T-helper 1 cell (primary cell): ENCODE data around the gene JAM3.
A peak's percentile ranks its signal among the peaks of the same experiment; 100 is the strongest.

ENCODE experiments used
- DNase-seq, 5 donors: peaks; one replicate each; pipeline ENCODE4 v3.0.0-alpha.2; 2012 to 2020
- total RNA-seq, 4 donors: gene quantifications; one replicate each; lab custom pipeline; 2026; lab: John Stamatoyannopoulos, UW

JAM3 gene
- total RNA-seq: 4.0 to 28.7 (median 11.7) reads per million in 4 donors

- DNase-seq: peak; percentile 85 to 98 (median 92)
These were observed at the start of gene JAM3 for GRCh38 chr11:134068829-134069425. Gene JAM3, plus strand, starts transcription at chr11:134069072. Its CDS starts 12 bp downstream, at chr11:134069084.

- no peak for DNase-seq
These were observed 49.4 kb upstream of the JAM3 start for GRCh38 chr11:134019500-134019899.

DNA sequence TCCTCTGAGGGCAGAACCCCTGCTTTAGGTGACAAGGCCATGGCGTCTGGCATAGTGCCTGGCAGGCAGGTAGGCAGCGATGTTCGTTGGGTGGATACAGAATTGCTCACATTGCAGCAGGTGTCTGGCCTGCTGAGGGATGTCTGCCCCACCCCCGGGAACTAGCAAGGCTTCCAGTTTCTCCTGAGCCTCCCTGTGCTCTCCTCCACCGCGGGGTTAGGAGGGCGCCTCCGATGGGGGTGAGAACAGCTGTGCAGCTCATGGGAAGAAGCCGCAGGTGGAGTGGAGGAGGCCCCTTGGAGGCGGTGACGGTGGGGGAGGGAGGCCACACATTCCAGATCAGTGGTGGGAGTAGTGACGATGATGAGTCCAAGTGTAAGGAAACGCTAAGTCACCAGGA is 48.3 kb upstream of the JAM3 start:
- DNase-seq: no peak

- DNase-seq: no peak
These were observed 47.5 kb upstream of the JAM3 start for GRCh38 chr11:134021326-134021725.

- no peak for DNase-seq
These were observed 46.1 kb upstream of the JAM3 start for GRCh38 chr11:134022748-134023147.

DNA sequence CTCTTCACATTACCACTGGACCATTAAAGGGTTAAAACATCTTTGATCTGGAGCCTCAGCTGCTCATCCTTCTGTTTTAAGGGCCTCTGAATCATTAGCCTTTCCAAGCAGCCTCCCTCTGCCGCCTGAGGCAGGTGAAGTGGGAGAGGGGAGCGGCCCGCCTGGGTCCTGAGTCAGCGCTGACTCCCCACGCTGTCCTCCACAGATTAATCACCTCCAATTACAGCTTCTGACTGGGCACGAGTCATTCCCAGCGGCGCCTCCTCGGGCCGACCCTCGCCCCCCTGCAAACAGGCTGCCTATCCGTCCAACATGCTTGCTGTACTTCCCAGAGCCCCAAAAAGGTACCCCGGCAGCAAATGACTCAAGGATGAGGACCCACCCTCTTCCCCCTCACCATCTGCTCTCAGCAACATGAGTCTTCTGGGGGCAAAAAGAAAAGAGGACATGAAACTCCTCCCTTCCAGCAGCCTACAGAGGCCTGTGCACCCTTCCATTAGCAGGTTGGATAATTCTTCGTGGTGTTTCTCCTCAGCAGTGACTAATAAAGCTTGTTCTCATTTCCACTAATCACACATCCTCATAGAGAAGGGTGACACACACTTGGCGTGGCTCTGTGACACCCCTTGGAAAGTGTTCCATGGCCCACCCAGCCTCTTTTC is 44.3 kb upstream of the JAM3 start:
- no peak for DNase-seq

GRCh38 chr11:134025082-134025429 is 43.8 kb upstream of the JAM3 start:
- no peak for DNase-seq

GRCh38 chr11:134026655-134027343 is 42.1 kb upstream of the JAM3 start:
- no peak for DNase-seq

DNA sequence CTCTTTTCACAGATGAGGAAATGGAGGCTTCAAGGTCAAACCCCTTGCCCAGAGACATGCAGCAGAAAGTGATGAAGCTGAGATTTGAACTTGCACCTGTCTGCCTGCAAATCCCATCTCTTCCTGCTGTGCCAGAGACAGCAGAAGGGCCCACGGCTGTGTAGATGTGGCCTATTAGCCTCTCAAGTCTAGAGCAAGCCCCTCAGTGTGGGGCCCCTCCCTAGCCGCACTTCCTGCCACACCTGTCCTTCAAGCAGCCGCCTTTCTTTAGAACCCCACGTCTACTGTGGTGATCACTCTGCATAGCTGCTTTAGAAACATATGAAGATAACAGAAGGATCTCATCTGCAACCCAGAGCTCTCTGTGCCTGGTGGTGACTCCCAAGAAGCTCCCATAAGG is 41.2 kb upstream of the JAM3 start:
- peak in 2 of 5 donors; percentile 28 to 29 for DNase-seq

- no peak for DNase-seq
These were observed 40.4 kb upstream of the JAM3 start for GRCh38 chr11:134028368-134028920.

DNA sequence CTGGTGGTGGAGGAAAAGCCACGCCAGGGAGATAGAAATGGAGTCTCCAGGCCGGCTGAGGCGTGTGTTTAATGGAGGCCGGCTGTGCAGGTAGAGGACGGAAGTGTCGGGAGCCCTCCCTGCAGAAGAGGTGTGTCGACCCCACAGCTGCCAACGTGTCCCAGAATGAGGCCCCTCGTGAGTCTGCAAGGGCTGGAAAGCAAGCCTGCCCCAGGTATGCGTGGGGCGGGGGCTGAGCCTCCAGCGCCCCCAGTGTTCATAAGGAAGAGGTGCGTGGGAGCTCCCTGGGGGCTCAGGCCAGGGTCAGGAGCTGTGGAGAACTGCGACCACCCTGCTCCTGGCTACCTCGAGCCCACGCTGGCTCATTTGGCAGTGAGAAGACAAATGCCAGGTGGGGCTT is 38.0 kb upstream of the JAM3 start:
- DNase-seq: no peak

GRCh38 chr11:134032043-134032442 is 36.8 kb upstream of the JAM3 start:
- no peak for DNase-seq

GRCh38 chr11:134032501-134033091 is 36.3 kb upstream of the JAM3 start:
- DNase-seq: no peak

- DNase-seq: no peak
These were observed 35.6 kb upstream of the JAM3 start for GRCh38 chr11:134033276-134033675.

GRCh38 chr11:134033696-134034491 is 35.0 kb upstream of the JAM3 start:
- peak in 4 of 5 donors; percentile 31 to 77 (median 40) for DNase-seq

GRCh38 chr11:134034496-134035381 is 34.1 kb upstream of the JAM3 start:
- no peak for DNase-seq

- DNase-seq: peak in 3 of 5 donors; percentile 13 to 17 (median 14)
These were observed 32.3 kb upstream of the JAM3 start for GRCh38 chr11:134036492-134037045.

DNA sequence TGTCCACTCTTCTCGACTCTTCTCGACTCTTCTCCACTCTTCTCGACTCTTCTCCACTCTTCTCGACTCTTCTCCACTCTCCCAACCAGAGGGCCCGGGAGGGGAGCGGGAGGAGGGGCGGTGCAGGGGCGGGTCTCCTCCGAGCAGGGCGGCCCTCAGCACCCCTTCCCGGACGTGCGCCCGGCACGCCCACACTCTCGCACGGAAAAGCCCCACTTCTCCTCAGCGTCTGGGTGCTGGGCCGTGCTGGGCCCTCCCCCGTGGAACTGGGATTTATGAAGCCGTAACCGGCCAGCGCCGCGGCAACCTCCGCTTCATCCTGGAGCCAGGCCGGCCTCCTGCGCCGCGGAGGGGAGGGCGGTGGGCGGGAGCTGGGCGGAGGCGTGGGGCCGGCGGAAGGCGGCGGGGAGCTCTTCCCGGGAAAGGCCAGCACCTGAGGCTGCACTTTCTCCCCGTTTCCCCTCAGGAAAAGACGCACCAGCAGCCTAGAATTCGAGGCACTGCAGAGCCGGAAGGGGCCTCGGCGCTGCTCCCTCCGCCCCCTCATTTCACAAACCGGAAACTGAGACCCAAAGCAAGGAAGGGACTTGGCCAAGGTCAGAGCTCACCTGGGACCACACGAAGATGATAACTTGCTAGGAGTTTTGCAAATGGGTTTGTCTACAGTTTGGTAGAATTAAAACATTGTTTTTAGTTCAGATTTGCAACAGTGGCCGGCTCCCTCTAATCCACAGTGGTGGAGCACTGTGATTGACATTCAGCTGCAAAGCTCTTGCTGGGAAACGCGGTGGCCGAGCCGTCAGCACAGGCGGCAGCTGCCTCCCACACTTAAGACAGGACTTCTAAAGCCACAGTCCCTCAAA is 31.6 kb upstream of the JAM3 start:
- DNase-seq: peak; percentile 49 to 67 (median 57)

DNA sequence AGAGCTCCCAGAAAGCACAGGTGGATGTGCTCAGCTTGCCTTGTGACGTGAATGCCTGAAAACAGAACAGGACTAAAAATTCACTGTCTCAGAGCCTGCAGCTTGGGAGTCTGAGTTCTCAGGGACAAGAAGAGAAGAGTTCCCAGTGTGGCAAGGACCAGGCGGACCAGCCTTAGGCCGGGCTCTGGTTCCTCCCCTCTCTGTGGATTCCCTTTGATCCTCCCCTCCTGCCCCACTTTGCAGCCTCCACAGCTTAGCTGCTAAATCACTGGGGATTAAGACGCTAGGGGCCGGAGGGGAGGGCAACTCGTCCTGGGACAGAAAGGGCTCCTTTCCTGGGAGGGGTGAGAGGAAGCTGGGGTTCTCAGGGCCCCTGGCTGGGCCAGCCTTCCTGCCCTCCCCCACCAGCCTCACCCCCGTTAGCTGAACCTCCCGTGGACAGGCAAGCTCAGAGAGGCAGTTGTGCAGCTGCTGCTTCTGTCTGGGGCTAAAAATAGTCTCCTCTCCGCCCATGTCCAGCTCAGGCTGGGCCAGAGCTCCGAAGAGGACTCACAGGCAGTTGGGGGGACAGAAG is 29.9 kb upstream of the JAM3 start:
- DNase-seq: no peak
